GM21529 (cell line): Measurements from ENCODE around the gene MUC5AC.
"Not testable (repeated sequence)": the region's sequence is repeated elsewhere in the genome, so short reads cannot be mapped to it uniquely, and the experiment has no call there.

ENCODE experiments used
- ATAC-seq: cut with Tn5 transposase; IDR thresholded peaks from one replicate; pipeline ENCODE4 v1.9.1; 2021; ENCODE audit not compliant: unreplicated experiment

Gene MUC5AC

DNA sequence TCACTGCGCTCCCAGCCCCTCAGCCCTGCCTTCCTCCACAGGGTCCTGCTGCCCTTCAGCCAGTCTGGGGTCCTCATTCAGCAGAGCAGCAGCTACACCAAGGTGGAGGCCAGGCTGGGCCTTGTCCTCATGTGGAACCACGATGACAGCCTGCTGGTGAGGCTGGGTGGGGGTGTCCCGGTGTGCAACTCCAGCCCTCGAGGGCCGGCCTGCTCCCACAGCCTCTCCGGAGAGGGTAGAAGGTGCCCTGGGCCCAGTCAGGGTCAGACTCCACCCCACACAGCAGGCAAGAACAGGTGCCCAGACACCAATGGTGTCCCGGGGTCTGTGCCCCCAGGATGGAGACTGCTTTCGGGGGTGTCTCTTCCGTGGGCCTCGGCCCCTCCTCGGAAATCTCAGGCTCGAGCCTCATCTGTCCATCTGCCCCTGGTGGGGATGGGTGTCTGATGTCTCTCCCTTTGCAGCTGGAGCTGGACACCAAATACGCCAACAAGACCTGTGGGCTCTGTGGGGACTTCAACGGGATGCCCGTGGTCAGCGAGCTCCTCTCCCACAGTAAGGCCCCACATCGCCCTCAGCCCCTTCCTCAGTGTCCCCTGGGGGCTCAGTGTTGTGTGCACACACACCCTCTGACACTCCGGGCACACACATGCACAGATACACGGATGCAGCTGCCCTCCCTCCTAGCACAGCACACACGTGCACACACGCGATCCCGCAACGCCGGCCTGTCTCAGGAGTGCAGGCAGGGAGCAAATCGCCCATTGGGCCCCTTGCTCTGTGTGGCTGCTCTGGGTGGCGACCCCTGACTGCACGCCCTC, 4.9 kb downstream of the MUC5AC start:
- no peak for ATAC-seq

DNA sequence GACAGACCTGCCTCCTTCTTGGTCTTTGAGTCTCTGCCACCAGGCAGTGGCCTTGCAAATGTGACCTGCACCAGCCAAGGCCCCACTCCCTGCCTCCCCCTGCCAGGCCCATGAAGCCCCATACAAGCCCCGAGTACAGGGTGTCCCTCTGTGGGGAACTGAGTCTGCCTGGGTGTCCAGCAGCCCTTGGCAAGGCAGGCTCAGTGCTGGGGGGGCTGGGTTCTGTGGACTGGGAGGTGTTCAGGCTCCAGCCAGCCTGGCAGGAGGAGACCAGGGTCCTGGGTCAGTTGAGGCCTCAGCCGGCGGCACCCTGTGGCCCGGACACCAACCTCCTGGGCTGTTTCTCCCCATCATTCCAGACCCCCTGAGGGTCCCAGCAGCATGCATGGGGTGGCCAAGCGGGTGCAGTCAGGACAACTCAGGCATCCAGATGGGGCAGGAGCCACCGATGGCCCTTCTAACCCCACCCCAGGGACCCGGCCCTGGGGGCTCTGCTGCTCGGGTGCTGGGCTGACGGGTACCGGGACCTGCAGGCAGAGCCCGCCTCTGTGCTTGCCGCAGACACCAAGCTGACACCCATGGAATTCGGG, 5.7 kb downstream of the MUC5AC start:
- no peak for ATAC-seq

DNA sequence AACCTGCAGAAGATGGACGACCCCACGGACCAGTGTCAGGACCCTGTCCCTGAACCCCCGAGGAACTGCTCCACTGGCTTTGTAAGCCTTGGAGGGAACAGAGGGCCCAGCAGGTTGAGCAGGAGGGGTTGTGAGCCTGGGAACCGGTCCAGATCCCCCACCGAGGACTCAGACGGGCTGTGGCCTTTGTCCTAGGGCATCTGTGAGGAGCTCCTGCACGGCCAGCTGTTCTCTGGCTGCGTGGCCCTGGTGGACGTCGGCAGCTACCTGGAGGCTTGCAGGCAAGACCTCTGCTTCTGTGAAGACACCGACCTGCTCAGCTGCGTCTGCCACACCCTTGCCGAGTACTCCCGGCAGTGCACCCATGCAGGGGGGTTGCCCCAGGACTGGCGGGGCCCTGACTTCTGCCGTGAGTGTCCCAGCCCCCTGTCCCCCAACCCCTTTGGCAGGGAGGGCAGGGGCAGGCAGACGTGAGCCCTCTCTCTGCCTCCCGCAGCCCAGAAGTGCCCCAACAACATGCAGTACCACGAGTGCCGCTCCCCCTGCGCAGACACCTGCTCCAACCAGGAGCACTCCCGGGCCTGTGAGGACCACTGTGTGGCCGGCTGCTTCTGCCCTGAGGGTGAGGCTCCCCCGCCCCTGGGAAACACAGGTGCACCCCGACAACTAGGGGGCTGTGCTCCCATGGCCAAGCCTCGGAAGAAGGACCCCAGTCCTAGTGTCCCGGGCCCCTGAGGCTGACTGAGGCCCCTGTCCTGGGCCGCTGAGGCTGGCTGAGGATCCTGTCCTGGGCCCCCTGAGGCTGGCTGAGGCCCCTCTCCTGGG, 6.4 kb downstream of the MUC5AC start:
- no peak for ATAC-seq

DNA sequence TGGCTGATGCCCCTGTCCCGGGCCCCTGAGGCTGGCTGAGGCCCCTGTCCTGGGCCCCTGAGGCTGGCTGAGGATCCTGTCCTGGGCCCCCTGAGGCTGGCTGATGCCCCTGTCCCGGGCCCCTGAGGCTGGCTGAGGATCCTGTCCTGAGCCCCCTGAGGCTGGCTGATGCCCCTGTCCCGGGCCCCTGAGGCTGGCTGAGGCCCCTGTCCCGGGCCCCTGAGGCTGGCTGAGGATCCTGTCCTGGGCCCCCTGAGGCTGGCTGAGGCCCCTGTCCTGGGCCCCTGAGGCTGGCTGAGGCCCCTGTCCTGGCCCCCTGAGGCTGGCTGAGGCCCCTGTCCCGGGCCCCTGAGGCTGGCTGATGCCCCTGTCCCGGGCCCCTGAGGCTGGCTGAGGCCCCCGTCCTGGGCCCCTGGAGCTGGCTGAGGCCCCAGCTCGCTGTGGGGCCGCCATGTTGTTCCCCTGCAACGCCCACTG, 7.1 kb downstream of the MUC5AC start:
- ATAC-seq: not testable (repeated sequence)

DNA sequence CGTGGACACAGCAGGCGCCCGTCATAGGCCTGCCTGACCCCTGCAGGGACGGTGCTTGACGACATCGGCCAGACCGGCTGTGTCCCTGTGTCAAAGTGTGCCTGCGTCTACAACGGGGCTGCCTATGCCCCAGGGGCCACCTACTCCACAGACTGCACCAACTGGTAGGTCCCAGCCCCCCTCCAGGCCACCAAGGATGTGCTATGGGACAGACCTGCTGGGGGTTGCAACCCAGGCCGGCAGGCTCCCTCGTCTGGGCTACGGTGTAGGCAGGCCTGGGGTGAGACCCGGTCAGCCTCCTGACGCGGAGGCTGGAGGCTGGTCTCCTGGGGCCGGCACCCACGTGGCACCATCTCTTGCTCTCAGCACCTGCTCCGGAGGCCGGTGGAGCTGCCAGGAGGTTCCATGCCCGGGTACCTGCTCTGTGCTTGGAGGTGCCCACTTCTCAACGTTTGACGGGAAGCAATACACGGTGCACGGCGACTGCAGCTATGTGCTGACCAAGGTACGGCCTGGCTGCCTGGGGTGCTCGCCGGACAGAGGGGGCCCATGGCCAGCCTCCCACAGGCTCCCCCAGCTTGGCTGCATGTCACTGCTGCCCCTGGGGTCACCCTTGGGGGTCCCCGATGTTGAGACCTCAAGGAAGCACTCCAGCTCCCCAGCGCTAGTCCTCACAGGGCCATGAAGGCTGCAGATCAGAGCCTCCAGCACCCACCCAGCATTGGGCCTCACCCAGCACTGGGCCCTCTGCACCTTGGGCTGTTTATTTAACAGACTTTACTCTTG, 7.7 kb downstream of the MUC5AC start:
- no peak for ATAC-seq

DNA sequence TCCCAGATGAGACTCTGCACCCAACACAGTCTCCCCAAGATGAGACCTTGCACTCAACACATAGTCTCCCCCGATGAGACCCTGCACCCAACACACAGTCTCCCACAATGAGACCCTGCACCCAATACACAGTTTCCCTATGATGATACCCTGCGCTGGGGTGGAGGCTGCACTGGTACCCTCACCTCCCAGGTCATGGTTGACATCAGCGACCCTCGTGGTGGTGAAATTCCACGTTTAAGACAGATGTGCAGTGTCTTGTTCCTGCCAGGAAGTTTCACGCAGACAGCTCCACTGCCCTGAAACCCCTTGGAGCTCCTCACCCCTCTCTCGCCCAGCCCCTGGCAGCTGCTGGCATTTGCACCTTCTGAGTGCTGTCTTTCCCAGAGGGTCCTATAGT, 9.5 kb downstream of the MUC5AC start:
- no peak for ATAC-seq

DNA sequence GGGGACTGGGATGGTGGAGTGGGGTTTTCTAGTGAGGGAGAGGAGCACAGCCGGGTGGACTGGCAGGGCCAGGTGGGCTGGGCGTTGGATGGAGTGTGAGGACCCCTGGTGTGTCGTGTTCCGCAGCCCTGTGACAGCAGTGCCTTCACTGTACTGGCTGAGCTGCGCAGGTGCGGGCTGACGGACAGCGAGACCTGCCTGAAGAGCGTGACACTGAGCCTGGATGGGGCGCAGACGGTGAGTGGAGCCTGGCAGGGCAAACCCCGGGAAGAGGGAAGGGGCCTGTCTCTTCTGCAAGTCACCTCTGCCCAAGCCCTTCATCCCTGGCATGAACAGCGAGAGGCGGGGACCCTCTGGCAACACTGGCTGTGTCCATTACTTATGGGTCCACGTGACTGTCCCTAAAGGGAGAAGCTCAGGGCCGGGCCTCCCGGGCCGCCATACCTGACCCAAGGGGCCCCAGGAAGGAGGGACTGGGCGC, 10.0 kb downstream of the MUC5AC start:
- no peak for ATAC-seq

DNA sequence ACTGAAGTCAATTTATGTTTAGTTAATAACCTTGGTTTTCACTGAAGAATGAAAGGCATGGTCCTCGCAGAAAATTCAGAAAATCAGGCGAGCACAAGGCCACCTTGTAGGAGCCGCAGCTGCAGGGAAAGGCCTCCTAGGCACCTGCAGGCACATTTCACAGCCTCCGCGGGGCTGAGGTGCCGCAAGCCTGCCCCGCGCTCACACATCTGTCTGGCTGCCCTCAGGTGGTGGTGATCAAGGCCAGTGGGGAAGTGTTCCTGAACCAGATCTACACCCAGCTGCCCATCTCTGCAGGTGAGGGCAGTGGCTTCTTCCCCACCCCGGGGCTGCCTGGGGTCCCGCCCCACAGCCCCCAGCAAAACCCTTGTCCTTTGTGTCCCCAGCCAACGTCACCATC, 10.5 kb downstream of the MUC5AC start:
- ATAC-seq: no peak

DNA sequence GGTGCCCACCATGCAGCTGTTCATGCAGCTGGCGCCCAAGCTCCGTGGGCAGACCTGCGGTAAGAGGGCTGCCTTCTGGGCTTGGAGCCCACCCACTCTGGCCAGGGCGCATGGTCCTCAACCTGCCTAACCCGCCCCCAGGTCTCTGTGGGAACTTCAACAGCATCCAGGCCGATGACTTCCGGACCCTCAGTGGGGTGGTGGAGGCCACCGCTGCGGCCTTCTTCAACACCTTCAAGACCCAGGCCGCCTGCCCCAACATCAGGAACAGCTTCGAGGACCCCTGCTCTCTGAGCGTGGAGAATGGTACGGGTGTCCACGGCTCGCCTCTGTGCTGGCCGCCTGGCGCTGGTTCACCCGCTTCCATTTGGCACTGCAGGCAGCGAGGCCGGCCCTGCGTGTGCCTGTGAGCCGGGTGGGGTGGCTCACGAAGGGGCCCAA, 11.0 kb downstream of the MUC5AC start:
- ATAC-seq: no peak

DNA sequence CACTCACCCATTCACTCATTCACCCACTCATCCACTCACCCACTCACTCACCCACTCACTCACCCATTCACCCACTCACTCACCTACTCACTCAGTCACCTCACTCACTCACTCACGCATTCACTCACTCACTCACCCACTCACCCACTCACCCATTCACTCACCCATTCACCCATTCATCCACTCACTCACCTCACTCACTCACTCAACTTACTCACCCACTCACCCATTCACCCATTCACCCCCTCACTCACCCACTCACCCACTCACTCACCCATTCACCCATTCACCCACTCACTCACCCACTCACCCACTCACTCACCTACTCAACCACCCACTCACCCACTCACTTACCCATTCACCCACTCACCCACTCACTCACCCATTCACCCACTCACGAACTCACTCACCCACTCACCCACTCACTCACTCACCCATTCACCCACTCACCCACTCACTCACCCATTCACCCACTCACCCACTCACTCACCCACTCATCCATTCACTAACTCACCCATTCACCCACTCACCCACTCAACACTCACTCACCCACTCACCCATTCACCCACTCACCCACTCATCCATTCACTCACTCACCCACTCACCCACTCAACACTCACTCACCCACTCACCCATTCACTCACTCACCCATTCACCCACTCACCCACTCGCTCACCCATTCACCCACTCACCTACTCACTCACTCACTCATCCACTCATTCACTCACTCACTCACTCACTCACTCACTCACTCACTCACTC, 13.7 kb downstream of the MUC5AC start:
- ATAC-seq: no peak

DNA sequence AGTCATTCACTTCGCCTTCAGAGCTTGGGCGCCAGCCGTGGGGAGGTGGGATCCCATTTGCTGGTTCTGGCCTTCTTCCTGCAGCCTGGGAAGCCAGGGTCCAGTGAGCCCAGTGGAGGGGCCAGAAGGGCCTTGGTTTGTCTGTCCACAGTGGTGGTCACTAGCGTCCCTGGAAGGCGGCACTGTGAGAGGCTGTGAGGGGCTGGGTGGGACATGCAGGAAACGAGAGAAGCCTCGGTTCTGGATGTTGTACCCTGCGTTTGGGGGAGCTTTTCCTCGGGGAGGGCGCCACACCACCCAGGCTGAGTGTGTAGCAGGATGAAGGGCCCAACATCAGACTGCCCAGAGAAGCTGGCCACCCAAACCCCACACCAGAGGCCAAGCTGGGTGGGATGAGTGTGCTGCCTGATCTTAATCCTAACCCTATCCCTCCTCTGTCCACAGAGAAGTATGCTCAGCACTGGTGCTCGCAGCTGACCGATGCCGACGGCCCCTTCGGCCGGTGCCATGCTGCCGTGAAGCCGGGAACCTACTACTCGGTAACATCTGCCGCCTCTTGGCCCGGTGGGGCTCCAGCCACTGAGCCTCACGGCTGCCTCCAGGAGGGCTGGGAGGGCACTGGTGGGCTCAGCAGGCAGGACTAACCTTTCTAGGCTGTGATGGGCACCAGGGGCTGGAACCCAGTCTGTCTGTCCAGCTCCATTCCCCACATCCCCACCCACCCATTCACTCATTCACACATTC, 14.4 kb downstream of the MUC5AC start:
- ATAC-seq: no peak

DNA sequence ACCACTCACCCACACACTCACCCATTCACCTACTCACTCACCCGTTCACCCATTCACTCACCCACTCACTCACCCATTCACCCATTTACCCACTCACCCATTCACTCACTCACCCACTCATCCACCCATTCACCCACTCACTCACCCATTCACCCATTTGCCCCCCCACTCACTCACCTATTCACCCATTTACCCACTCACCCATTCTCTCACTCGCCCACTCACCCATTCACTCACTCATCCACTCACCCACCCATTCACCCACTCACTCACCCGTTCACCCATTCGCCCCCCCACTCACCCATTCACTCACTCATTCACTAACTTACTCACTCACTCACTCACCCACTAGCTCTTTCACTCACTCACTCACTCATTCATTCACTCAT, 15.0 kb downstream of the MUC5AC start:
- no peak for ATAC-seq

DNA sequence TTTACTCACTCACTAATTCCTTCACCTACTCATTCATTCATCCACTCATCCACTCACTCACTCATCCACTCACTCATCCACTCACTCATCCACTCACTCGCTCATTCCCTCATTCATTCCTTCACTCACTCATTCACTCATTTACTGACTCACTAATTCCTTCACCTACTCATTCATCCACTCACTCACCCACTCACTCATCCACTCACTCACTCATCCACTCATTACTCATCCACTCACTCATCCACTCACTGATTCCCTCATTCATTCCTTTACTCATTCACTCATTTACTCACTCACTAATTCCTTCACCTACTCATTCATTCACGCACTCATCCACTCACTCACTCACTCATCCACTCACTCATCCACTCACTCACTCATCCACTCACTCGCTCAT, 15.6 kb downstream of the MUC5AC start:
- ATAC-seq: not testable (repeated sequence)

DNA sequence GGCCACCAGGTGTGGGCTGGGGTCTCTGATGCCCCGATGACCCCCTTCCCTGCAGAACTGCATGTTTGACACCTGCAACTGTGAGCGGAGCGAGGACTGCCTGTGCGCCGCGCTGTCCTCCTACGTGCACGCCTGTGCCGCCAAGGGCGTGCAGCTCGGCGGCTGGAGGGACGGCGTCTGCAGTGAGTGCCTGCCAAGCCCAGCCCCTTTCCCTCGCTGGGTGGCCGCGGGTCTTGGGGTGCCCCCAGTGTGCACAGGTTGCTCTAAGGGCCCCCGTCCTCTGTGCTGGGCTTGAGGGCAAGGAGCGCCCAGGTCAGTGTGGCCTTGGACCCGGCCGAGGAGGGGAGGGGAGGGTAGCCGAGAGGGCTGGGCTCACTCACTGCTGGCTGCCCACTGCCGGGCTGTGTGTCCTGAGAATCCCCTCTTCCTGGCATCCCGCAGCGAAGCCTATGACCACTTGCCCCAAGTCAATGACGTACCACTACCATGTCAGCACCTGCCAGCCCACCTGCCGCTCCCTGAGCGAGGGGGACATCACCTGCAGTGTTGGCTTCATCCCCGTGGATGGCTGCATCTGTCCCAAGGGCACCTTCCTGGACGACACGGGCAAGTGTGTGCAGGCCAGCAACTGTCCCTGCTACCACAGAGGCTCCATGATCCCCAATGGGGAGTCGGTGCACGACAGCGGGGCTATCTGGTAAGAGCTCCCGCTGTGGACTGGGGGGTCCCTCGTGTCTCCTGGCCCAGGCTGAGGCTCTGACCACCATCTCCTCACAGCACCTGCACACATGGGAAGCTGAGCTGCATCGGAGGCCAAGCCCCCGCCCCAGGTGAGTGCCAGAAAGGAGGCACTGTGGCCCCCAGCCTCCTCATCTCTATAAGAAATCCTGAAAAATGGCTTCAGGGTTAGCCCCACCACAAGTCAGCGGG, 17.0 kb downstream of the MUC5AC start:
- no peak for ATAC-seq

DNA sequence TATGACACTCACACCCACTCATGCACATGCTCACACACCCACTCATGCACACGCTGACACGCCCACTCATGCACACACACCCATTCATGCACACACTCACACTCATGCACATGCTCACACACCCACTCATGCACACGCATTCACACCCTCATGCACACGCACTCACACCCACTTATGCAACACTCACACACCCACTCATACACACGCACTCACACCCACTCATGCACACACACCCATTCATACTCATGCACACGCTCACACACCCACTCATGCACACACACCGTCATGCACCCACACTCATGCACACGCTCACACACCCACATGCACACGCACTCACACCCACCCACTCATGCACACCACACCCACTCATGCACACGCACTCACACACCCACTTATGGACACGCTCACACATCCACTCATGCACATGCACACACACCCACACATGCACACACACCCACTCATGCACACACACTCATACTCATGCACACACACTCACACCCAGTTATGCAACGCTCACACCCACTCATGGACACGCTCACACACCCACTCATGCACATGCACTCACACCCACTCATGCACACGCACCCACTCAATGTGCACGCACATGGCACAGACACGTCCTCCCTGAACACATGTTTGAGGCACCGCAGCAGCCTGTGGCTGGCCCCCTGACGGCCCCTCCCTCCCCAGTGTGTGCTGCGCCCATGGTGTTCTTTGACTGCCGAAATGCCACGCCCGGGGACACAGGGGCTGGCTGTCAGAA, 17.9 kb downstream of the MUC5AC start:
- ATAC-seq: no peak

DNA sequence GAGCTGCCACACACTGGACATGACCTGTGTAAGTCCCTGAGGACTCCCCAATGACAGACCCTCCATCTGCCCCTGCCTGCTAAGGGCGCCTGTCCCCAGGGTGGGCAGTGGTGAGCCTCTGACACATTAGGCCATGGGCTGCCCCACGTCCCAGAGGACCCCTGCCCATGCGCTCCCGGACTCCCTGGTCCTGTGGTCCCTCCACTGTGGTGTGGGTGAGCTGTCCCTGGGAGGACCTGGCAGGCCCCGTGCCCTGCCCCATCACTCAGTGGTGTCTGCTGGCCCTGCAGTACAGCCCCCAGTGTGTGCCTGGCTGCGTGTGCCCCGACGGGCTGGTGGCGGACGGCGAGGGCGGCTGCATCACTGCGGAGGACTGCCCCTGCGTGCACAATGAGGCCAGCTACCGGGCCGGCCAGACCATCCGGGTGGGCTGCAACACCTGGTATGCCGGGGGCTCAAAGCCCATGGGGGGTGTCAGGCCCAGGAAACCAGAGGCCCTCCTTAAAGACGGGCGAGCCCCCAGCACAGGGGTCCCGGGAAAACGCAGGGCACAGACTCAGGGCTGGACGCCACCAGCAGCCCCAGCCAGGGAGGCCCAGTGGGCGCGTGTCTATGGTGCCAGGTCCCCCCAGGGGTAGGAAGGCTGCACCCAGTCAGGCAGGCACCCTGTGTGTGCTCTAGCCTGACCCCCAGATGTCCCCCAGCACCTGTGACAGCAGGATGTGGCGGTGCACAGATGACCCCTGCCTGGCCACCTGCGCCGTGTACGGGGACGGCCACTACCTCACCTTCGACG, 18.7 kb downstream of the MUC5AC start:
- no peak for ATAC-seq
